ENCODE measurements around the gene LMAN1L.

LMAN1L gene

DNA sequence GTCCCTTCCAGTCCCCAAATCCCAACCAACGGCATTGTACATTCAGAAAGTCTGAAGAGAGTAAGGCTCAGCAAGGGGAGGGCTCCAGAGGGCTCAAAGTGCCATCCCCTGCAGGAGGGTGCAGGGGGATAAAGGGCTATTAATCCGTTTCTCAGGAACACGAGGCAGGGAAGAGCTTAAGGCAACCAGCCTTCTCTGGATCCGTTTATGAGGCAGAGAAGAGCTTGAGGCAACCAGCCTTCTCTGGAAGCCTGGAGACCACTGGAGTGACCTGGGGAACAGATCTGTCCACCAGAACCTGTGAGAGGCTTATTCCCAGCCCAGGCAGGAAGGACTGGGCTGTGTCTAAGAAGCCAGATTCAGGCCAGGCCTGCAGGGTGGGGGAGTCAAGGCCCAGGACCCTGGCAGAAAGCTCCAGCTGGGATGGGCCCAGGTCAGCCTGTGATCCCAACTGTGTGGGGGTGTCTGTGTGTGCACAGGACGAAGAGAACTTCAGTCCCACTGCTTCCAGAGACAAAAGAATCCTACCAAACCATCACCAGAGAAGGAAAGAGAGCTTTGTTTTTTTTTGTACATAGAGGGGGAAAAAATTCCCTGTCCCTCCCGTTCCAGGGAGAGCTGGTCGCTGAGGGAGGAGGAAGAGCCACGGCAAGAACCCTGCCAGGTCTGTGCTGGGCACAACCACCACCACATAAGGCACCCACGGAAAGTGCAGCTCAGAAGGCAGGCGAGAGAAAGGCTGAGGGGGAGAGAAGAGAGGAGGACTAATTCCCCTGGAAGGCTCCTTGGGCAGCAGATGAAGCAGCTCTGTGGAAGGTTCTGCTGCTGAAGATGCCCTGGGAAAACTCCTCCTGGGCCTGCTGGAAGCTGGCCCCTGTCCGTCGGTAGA, 31.9 kb downstream of the LMAN1L start:
- H3K18ac ChIP-seq (ENCODE audit: low read length) = peak overlapping the region; percentile 35
- H3K4me3 ChIP-seq (ENCODE audit: low read length in 2 of 2) = no peak overlapping the region
- H2AFZ ChIP-seq (ENCODE audit: low read length) = no peak overlapping the region
- no peak for DNase-seq (ENCODE audit: low spot score)
- peak overlapping the region; percentile 27 for H3K9ac ChIP-seq (ENCODE audit: low read depth, low read length, poor library complexity)
- peaks cover 3% of the 10 kb centered on the region for H3K79me1 ChIP-seq (ENCODE audit: low read depth, low read length)
- peaks cover 6 to 12% of the 10 kb centered on the region in 2 donors for H3K4me1 ChIP-seq (ENCODE audit: control insufficient read depth in 2 of 2, insufficient read depth in 1 of 2, low read depth in 1 of 2, low read length in 2 of 2)
- no peak overlapping the region for H2BK12ac ChIP-seq (ENCODE audit: low read length)
- H4K8ac ChIP-seq (ENCODE audit: low read depth, low read length) = no peak overlapping the region
- no peaks in the 10 kb centered on the region for H3K9me3 ChIP-seq (replicated peaks in 1 of 2; ENCODE audit: control insufficient read depth in 2 of 2, insufficient read depth in 1 of 2, low read depth in 1 of 2, low read length in 2 of 2)
- no peak overlapping the region for H2BK15ac ChIP-seq (ENCODE audit: low read length)
- H2AK5ac ChIP-seq (ENCODE audit: low read depth, low read length) = no peak overlapping the region
- H3K23ac ChIP-seq (ENCODE audit: low read depth, low read length, poor library complexity) = no peak overlapping the region
- H3K36me3 ChIP-seq (replicated peaks in 1 of 2; ENCODE audit: control insufficient read depth in 2 of 2, insufficient read depth in 2 of 2, low read length in 2 of 2) = peaks cover 15 to 66% of the 10 kb centered on the region in 2 donors
- no CpG with 5 or more reads among the region's 12 CpGs for WGBS, 2 donors (ENCODE audit: extremely low coverage in 2 of 2, insufficient read length in 2 of 2, insufficient replicate concordance in 1 of 2)
- no peak overlapping the region for H3K4me2 ChIP-seq (ENCODE audit: insufficient read depth, low read length, poor library complexity, severe bottlenecking)
- no peaks in the 10 kb centered on the region for H3K27me3 ChIP-seq (ENCODE audit: control insufficient read depth in 3 of 3, insufficient read depth in 3 of 3, low read depth in 1 of 3, low read length in 3 of 3)
- no peak overlapping the region for H3K4ac ChIP-seq (ENCODE audit: low read length)
- peak overlapping the region; percentile 31 for H3K14ac ChIP-seq (ENCODE audit: low read length)
- H2BK5ac ChIP-seq (ENCODE audit: low read length) = peak overlapping the region; percentile 71
- no peak overlapping the region for H2BK120ac ChIP-seq (ENCODE audit: low read depth, low read length)
- peak overlapping the region; percentile 32 for H4K91ac ChIP-seq (ENCODE audit: low read depth, low read length, poor library complexity)
- no peak overlapping the region for H3K27ac ChIP-seq (replicated peaks; ENCODE audit: low read length)

DNA sequence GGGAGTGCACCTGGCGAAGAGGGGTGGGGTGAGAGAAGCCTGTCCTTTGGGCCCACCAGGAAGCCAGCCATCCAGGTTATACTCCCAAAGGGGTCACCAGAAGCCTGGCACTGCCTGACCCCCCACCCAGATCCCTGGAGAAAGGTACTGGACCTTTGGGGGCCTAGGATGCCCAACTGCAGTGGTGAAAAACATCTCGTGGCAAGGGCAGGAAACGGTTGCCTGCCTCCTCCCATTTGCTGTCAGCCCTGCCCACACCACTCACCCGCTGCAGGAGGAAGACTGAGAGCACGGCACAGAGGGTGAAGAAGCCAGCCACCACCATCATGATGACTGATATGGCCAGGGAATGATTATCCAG, 32.6 kb downstream of the LMAN1L start:
- Histone ChIP-seq H3K4ac (ENCODE audit: low read length) (no peak overlapping the region), H2BK120ac (ENCODE audit: low read depth, low read length) (no peak overlapping the region), H4K91ac (ENCODE audit: low read depth, low read length, poor library complexity) (no peak overlapping the region), H3K9ac (ENCODE audit: low read depth, low read length, poor library complexity) (no peak overlapping the region), H2AFZ (ENCODE audit: low read length) (no peak overlapping the region), H3K27ac (replicated peaks; ENCODE audit: low read length) (no peak overlapping the region), H3K4me2 (ENCODE audit: insufficient read depth, low read length, poor library complexity, severe bottlenecking) (no peak overlapping the region), H2BK15ac (ENCODE audit: low read length) (no peak overlapping the region), H3K4me3 (ENCODE audit: low read length in 2 of 2) (no peak overlapping the region), H3K4me1 (ENCODE audit: control insufficient read depth in 2 of 2, insufficient read depth in 1 of 2, low read depth in 1 of 2, low read length in 2 of 2) (peaks cover 6 to 12% of the 10 kb centered on the region in 2 donors), H2AK5ac (ENCODE audit: low read depth, low read length) (no peak overlapping the region), H3K27me3 (ENCODE audit: control insufficient read depth in 3 of 3, insufficient read depth in 3 of 3, low read depth in 1 of 3, low read length in 3 of 3) (no peaks in the 10 kb centered on the region), H3K9me3 (replicated peaks in 1 of 2; ENCODE audit: control insufficient read depth in 2 of 2, insufficient read depth in 1 of 2, low read depth in 1 of 2, low read length in 2 of 2) (no peaks in the 10 kb centered on the region), H3K23ac (ENCODE audit: low read depth, low read length, poor library complexity) (no peak overlapping the region), H4K8ac (ENCODE audit: low read depth, low read length) (no peak overlapping the region), H3K36me3 (replicated peaks in 1 of 2; ENCODE audit: control insufficient read depth in 2 of 2, insufficient read depth in 2 of 2, low read length in 2 of 2) (peaks cover 21 to 66% of the 10 kb centered on the region in 2 donors), H2BK5ac (ENCODE audit: low read length) (peak overlapping the region; percentile 71), H3K79me1 (ENCODE audit: low read depth, low read length) (peaks cover 3% of the 10 kb centered on the region), H3K18ac (ENCODE audit: low read length) (no peak overlapping the region), H3K14ac (ENCODE audit: low read length) (no peak overlapping the region), H2BK12ac (ENCODE audit: low read length) (no peak overlapping the region)
- no peak for DNase-seq (ENCODE audit: low spot score)
- no CpG with 5 or more reads among the region's 5 CpGs for WGBS, 2 donors (ENCODE audit: extremely low coverage in 2 of 2, insufficient read length in 2 of 2, insufficient replicate concordance in 1 of 2)

DNA sequence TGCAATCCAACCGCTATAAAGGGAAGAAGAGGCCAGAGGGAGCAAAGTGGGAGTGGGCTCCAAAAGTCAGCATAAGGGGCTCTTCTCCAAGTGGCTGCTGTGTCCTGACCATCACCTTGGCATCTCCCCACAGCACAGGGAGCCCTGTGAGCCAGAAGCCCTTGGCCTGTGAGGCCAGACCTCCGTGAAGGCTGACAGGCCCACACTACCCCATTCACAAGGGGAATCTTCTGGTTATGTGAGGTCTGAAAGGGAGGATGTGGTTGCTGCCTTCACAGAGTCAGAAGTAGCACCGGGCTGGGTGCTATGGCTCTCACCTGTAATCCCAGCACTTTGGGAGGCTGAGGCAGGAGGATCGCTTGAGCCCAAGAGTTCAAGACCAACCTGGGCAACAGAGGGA, 32.9 kb downstream of the LMAN1L start:
- WGBS, 2 donors (ENCODE audit: extremely low coverage in 2 of 2, insufficient read length in 2 of 2, insufficient replicate concordance in 1 of 2) = no CpG with 5 or more reads among the region's 4 CpGs

DNA sequence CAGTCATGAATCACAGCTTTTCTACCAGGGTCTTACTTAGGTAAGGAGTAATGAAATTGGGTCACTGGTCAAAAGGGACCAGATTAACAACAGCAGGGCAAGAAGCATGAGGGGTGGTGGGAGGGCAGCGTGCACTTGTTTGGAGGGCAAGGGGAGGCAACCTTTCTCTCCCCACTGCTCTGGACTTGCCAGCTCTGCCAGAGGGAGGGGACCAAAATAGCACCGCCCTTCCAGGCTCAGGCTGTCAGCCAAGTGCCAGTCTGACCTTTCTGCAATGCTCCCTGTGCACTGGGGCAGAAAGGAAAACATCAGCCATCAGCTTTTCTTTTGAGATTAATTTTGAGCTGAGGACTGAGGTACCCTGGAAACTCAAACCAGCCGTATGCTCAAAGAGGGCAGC, 34.8 kb downstream of the LMAN1L start:
- Histone ChIP-seq H4K91ac (ENCODE audit: low read depth, low read length, poor library complexity) (no peak overlapping the region), H3K27me3 (ENCODE audit: control insufficient read depth in 3 of 3, insufficient read depth in 3 of 3, low read depth in 1 of 3, low read length in 3 of 3) (no peaks in the 10 kb centered on the region), H3K4me3 (ENCODE audit: low read length in 2 of 2) (no peak overlapping the region), H3K36me3 (replicated peaks in 1 of 2; ENCODE audit: control insufficient read depth in 2 of 2, insufficient read depth in 2 of 2, low read length in 2 of 2) (peaks cover 39 to 73% of the 10 kb centered on the region in 2 donors), H3K14ac (ENCODE audit: low read length) (no peak overlapping the region), H2BK5ac (ENCODE audit: low read length) (no peak overlapping the region), H3K9me3 (replicated peaks in 1 of 2; ENCODE audit: control insufficient read depth in 2 of 2, insufficient read depth in 1 of 2, low read depth in 1 of 2, low read length in 2 of 2) (no peaks in the 10 kb centered on the region), H3K23ac (ENCODE audit: low read depth, low read length, poor library complexity) (no peak overlapping the region), H3K79me1 (ENCODE audit: low read depth, low read length) (no peaks in the 10 kb centered on the region), H2AFZ (ENCODE audit: low read length) (no peak overlapping the region), H2BK15ac (ENCODE audit: low read length) (no peak overlapping the region), H2AK5ac (ENCODE audit: low read depth, low read length) (no peak overlapping the region), H3K4me2 (ENCODE audit: insufficient read depth, low read length, poor library complexity, severe bottlenecking) (no peak overlapping the region), H3K9ac (ENCODE audit: low read depth, low read length, poor library complexity) (no peak overlapping the region), H3K27ac (replicated peaks; ENCODE audit: low read length) (no peak overlapping the region), H3K18ac (ENCODE audit: low read length) (no peak overlapping the region), H2BK120ac (ENCODE audit: low read depth, low read length) (no peak overlapping the region), H3K4ac (ENCODE audit: low read length) (no peak overlapping the region), H3K4me1 (ENCODE audit: control insufficient read depth in 2 of 2, insufficient read depth in 1 of 2, low read depth in 1 of 2, low read length in 2 of 2) (peaks cover 6 to 9% of the 10 kb centered on the region in 2 donors), H4K8ac (ENCODE audit: low read depth, low read length) (no peak overlapping the region), H2BK12ac (ENCODE audit: low read length) (no peak overlapping the region)
- WGBS, 2 donors (ENCODE audit: extremely low coverage in 2 of 2, insufficient read length in 2 of 2, insufficient replicate concordance in 1 of 2) = no CpG with 5 or more reads among the region's 3 CpGs
- no peak for DNase-seq (ENCODE audit: low spot score)

More for the DNA sequence above, 32.9 kb downstream of the LMAN1L start:
- Histone ChIP-seq H3K9me3 (replicated peaks in 1 of 2; ENCODE audit: control insufficient read depth in 2 of 2, insufficient read depth in 1 of 2, low read depth in 1 of 2, low read length in 2 of 2) (no peaks in the 10 kb centered on the region), H3K9ac (ENCODE audit: low read depth, low read length, poor library complexity) (no peak overlapping the region), H3K14ac (ENCODE audit: low read length) (no peak overlapping the region), H3K79me1 (ENCODE audit: low read depth, low read length) (peaks cover 3% of the 10 kb centered on the region), H4K91ac (ENCODE audit: low read depth, low read length, poor library complexity) (no peak overlapping the region), H3K4ac (ENCODE audit: low read length) (no peak overlapping the region), H3K4me2 (ENCODE audit: insufficient read depth, low read length, poor library complexity, severe bottlenecking) (no peak overlapping the region), H3K18ac (ENCODE audit: low read length) (no peak overlapping the region), H3K4me1 (ENCODE audit: control insufficient read depth in 2 of 2, insufficient read depth in 1 of 2, low read depth in 1 of 2, low read length in 2 of 2) (peaks cover 6 to 12% of the 10 kb centered on the region in 2 donors), H3K4me3 (ENCODE audit: low read length in 2 of 2) (no peak overlapping the region), H2AK5ac (ENCODE audit: low read depth, low read length) (no peak overlapping the region), H2BK12ac (ENCODE audit: low read length) (no peak overlapping the region), H3K27me3 (ENCODE audit: control insufficient read depth in 3 of 3, insufficient read depth in 3 of 3, low read depth in 1 of 3, low read length in 3 of 3) (no peaks in the 10 kb centered on the region), H2BK5ac (ENCODE audit: low read length) (no peak overlapping the region), H3K27ac (replicated peaks; ENCODE audit: low read length) (no peak overlapping the region), H2BK15ac (ENCODE audit: low read length) (no peak overlapping the region), H2AFZ (ENCODE audit: low read length) (no peak overlapping the region), H3K36me3 (replicated peaks in 1 of 2; ENCODE audit: control insufficient read depth in 2 of 2, insufficient read depth in 2 of 2, low read length in 2 of 2) (peaks cover 23 to 66% of the 10 kb centered on the region in 2 donors), H2BK120ac (ENCODE audit: low read depth, low read length) (no peak overlapping the region), H3K23ac (ENCODE audit: low read depth, low read length, poor library complexity) (no peak overlapping the region), H4K8ac (ENCODE audit: low read depth, low read length) (no peak overlapping the region)
- DNase-seq (ENCODE audit: low spot score) = no peak
